ENCODE data around the gene TYW5.
A peak's percentile ranks its signal among the peaks of the same experiment; 100 is the strongest.

TYW5 gene

GRCh38 chr2:199968126-199968525 is 12.8 kb upstream of the TYW5 start:
- Histone ChIP-seq H3K27me3 (ENCODE audit: control insufficient read depth, insufficient read depth, low read length) (no peaks in the 10 kb centered on the region), H3K9ac (ENCODE audit: low read depth, low read length) (no peak overlapping the region), H3K36me3 (ENCODE audit: control insufficient read depth, insufficient read depth, low read length) (no peaks in the 10 kb centered on the region)

GRCh38 chr2:199966976-199967375 is 11.7 kb upstream of the TYW5 start:
- H3K4me3 ChIP-seq (ENCODE audit: low read depth, low read length) = no peak overlapping the region
- no peaks in the 10 kb centered on the region for H3K4me1 ChIP-seq (ENCODE audit: control insufficient read depth, insufficient read depth, low read length)
- H3K27me3 ChIP-seq (ENCODE audit: control insufficient read depth, insufficient read depth, low read length) = no peaks in the 10 kb centered on the region
- no peaks in the 10 kb centered on the region for H3K9me3 ChIP-seq (ENCODE audit: control insufficient read depth, insufficient read depth, low read length)
- no peaks in the 10 kb centered on the region for H3K36me3 ChIP-seq (ENCODE audit: control insufficient read depth, insufficient read depth, low read length)
- H3K9ac ChIP-seq (ENCODE audit: low read depth, low read length) = no peak overlapping the region

More at GRCh38 chr2:199968126-199968525, 12.8 kb upstream of the TYW5 start:
- Histone ChIP-seq H3K4me1 (ENCODE audit: control insufficient read depth, insufficient read depth, low read length) (no peaks in the 10 kb centered on the region), H3K9me3 (ENCODE audit: control insufficient read depth, insufficient read depth, low read length) (no peaks in the 10 kb centered on the region), H3K4me3 (ENCODE audit: low read depth, low read length) (no peak overlapping the region)

GRCh38 chr2:199966405-199966804 is 11.1 kb upstream of the TYW5 start:
- Histone ChIP-seq H3K9ac (ENCODE audit: low read depth, low read length) (no peak overlapping the region), H3K36me3 (ENCODE audit: control insufficient read depth, insufficient read depth, low read length) (peaks cover 4% of the 10 kb centered on the region), H3K27me3 (ENCODE audit: control insufficient read depth, insufficient read depth, low read length) (no peaks in the 10 kb centered on the region), H3K4me1 (ENCODE audit: control insufficient read depth, insufficient read depth, low read length) (no peaks in the 10 kb centered on the region), H3K4me3 (ENCODE audit: low read depth, low read length) (no peak overlapping the region), H3K9me3 (ENCODE audit: control insufficient read depth, insufficient read depth, low read length) (no peaks in the 10 kb centered on the region)

GRCh38 chr2:199962203-199962602 is 6.9 kb upstream of the TYW5 start:
- peaks cover 8% of the 10 kb centered on the region for H3K36me3 ChIP-seq (ENCODE audit: control insufficient read depth, insufficient read depth, low read length)

GRCh38 chr2:199958014-199958413 is 2.7 kb upstream of the TYW5 start:
- no peak overlapping the region for H3K4me3 ChIP-seq (ENCODE audit: low read depth, low read length)
- no peaks in the 10 kb centered on the region for H3K4me1 ChIP-seq (ENCODE audit: control insufficient read depth, insufficient read depth, low read length)
- H3K9me3 ChIP-seq (ENCODE audit: control insufficient read depth, insufficient read depth, low read length) = no peaks in the 10 kb centered on the region
- peaks cover 8% of the 10 kb centered on the region for H3K36me3 ChIP-seq (ENCODE audit: control insufficient read depth, insufficient read depth, low read length)
- no peak overlapping the region for H3K9ac ChIP-seq (ENCODE audit: low read depth, low read length)
- H3K27me3 ChIP-seq (ENCODE audit: control insufficient read depth, insufficient read depth, low read length) = no peaks in the 10 kb centered on the region

More at GRCh38 chr2:199962203-199962602, 6.9 kb upstream of the TYW5 start:
- Histone ChIP-seq H3K27me3 (ENCODE audit: control insufficient read depth, insufficient read depth, low read length) (no peaks in the 10 kb centered on the region), H3K4me3 (ENCODE audit: low read depth, low read length) (no peak overlapping the region), H3K9ac (ENCODE audit: low read depth, low read length) (no peak overlapping the region), H3K9me3 (ENCODE audit: control insufficient read depth, insufficient read depth, low read length) (no peaks in the 10 kb centered on the region), H3K4me1 (ENCODE audit: control insufficient read depth, insufficient read depth, low read length) (no peaks in the 10 kb centered on the region)

GRCh38 chr2:199956062-199956380 is 730 bp upstream of the TYW5 start:
- Histone ChIP-seq H3K4me1 (ENCODE audit: control insufficient read depth, insufficient read depth, low read length) (no peaks in the 10 kb centered on the region), H3K36me3 (ENCODE audit: control insufficient read depth, insufficient read depth, low read length) (peaks cover 4% of the 10 kb centered on the region), H3K9me3 (ENCODE audit: control insufficient read depth, insufficient read depth, low read length) (no peaks in the 10 kb centered on the region), H3K27me3 (ENCODE audit: control insufficient read depth, insufficient read depth, low read length) (no peaks in the 10 kb centered on the region), H3K9ac (ENCODE audit: low read depth, low read length) (peak overlapping the region; percentile 96), H3K4me3 (ENCODE audit: low read depth, low read length) (peak overlapping the region; percentile 86)

- Histone ChIP-seq H3K4me3 (ENCODE audit: low read depth, low read length) (peak overlapping the region; percentile 86), H3K9ac (ENCODE audit: low read depth, low read length) (peak overlapping the region; percentile 96)
Measured at GRCh38 chr2:199955007-199955338, 318 bp downstream of the TYW5 start.

GRCh38 chr2:199951023-199951422 is 4.3 kb downstream of the TYW5 start:
- H3K4me1 ChIP-seq (ENCODE audit: control insufficient read depth, insufficient read depth, low read length) = no peaks in the 10 kb centered on the region

More at GRCh38 chr2:199955007-199955338, 318 bp downstream of the TYW5 start:
- peaks cover 3% of the 10 kb centered on the region for H3K36me3 ChIP-seq (ENCODE audit: control insufficient read depth, insufficient read depth, low read length)
- no peaks in the 10 kb centered on the region for H3K9me3 ChIP-seq (ENCODE audit: control insufficient read depth, insufficient read depth, low read length)
- no peaks in the 10 kb centered on the region for H3K27me3 ChIP-seq (ENCODE audit: control insufficient read depth, insufficient read depth, low read length)
- H3K4me1 ChIP-seq (ENCODE audit: control insufficient read depth, insufficient read depth, low read length) = no peaks in the 10 kb centered on the region

GRCh38 chr2:199950396-199950795 is 4.9 kb downstream of the TYW5 start:
- H3K4me1 ChIP-seq (ENCODE audit: control insufficient read depth, insufficient read depth, low read length) = no peaks in the 10 kb centered on the region
- no peaks in the 10 kb centered on the region for H3K27me3 ChIP-seq (ENCODE audit: control insufficient read depth, insufficient read depth, low read length)
- H3K4me3 ChIP-seq (ENCODE audit: low read depth, low read length) = no peak overlapping the region
- H3K9ac ChIP-seq (ENCODE audit: low read depth, low read length) = no peak overlapping the region
- H3K36me3 ChIP-seq (ENCODE audit: control insufficient read depth, insufficient read depth, low read length) = peaks cover 11% of the 10 kb centered on the region
- no peaks in the 10 kb centered on the region for H3K9me3 ChIP-seq (ENCODE audit: control insufficient read depth, insufficient read depth, low read length)

More at GRCh38 chr2:199951023-199951422, 4.3 kb downstream of the TYW5 start:
- Histone ChIP-seq H3K27me3 (ENCODE audit: control insufficient read depth, insufficient read depth, low read length) (no peaks in the 10 kb centered on the region), H3K9ac (ENCODE audit: low read depth, low read length) (no peak overlapping the region), H3K36me3 (ENCODE audit: control insufficient read depth, insufficient read depth, low read length) (peaks cover 11% of the 10 kb centered on the region), H3K9me3 (ENCODE audit: control insufficient read depth, insufficient read depth, low read length) (no peaks in the 10 kb centered on the region), H3K4me3 (ENCODE audit: low read depth, low read length) (no peak overlapping the region)

- Histone ChIP-seq H3K36me3 (ENCODE audit: control insufficient read depth, insufficient read depth, low read length) (peaks cover 11% of the 10 kb centered on the region), H3K27me3 (ENCODE audit: control insufficient read depth, insufficient read depth, low read length) (no peaks in the 10 kb centered on the region)
Measured at GRCh38 chr2:199946836-199947235, 8.5 kb downstream of the TYW5 start.

GRCh38 chr2:199946196-199946595 is 9.1 kb downstream of the TYW5 start:
- peaks cover 11% of the 10 kb centered on the region for H3K36me3 ChIP-seq (ENCODE audit: control insufficient read depth, insufficient read depth, low read length)
- H3K9me3 ChIP-seq (ENCODE audit: control insufficient read depth, insufficient read depth, low read length) = no peaks in the 10 kb centered on the region
- H3K9ac ChIP-seq (ENCODE audit: low read depth, low read length) = no peak overlapping the region
- H3K27me3 ChIP-seq (ENCODE audit: control insufficient read depth, insufficient read depth, low read length) = no peaks in the 10 kb centered on the region
- H3K4me3 ChIP-seq (ENCODE audit: low read depth, low read length) = no peak overlapping the region
- H3K4me1 ChIP-seq (ENCODE audit: control insufficient read depth, insufficient read depth, low read length) = no peaks in the 10 kb centered on the region

More at GRCh38 chr2:199946836-199947235, 8.5 kb downstream of the TYW5 start:
- Histone ChIP-seq H3K9ac (ENCODE audit: low read depth, low read length) (no peak overlapping the region), H3K4me3 (ENCODE audit: low read depth, low read length) (no peak overlapping the region), H3K9me3 (ENCODE audit: control insufficient read depth, insufficient read depth, low read length) (no peaks in the 10 kb centered on the region), H3K4me1 (ENCODE audit: control insufficient read depth, insufficient read depth, low read length) (no peaks in the 10 kb centered on the region)

GRCh38 chr2:199943373-199943772 is 11.9 kb downstream of the TYW5 start:
- Histone ChIP-seq H3K36me3 (ENCODE audit: control insufficient read depth, insufficient read depth, low read length) (peaks cover 8% of the 10 kb centered on the region), H3K4me3 (ENCODE audit: low read depth, low read length) (no peak overlapping the region), H3K9ac (ENCODE audit: low read depth, low read length) (no peak overlapping the region), H3K4me1 (ENCODE audit: control insufficient read depth, insufficient read depth, low read length) (no peaks in the 10 kb centered on the region), H3K9me3 (ENCODE audit: control insufficient read depth, insufficient read depth, low read length) (no peaks in the 10 kb centered on the region), H3K27me3 (ENCODE audit: control insufficient read depth, insufficient read depth, low read length) (no peaks in the 10 kb centered on the region)

- H3K4me1 ChIP-seq (ENCODE audit: control insufficient read depth, insufficient read depth, low read length) = no peaks in the 10 kb centered on the region
- H3K9me3 ChIP-seq (ENCODE audit: control insufficient read depth, insufficient read depth, low read length) = no peaks in the 10 kb centered on the region
- no peak overlapping the region for H3K9ac ChIP-seq (ENCODE audit: low read depth, low read length)
- H3K27me3 ChIP-seq (ENCODE audit: control insufficient read depth, insufficient read depth, low read length) = no peaks in the 10 kb centered on the region
- no peaks in the 10 kb centered on the region for H3K36me3 ChIP-seq (ENCODE audit: control insufficient read depth, insufficient read depth, low read length)
- no peak overlapping the region for H3K4me3 ChIP-seq (ENCODE audit: low read depth, low read length)
Measured at GRCh38 chr2:199940373-199940772, 14.9 kb downstream of the TYW5 start.
